Spinal cord (tissue), 10 donors: ENCODE data around the gene TKT. TPM values are rescaled to one million over a fixed set of nuclear protein-coding genes. Genes with fewer than 3 reads are reported as not detected.

Source experiments
- DNase-seq, 6 donors: peaks; one replicate each; pipeline versions ENCODE4 v3.0.0 to v3.0.0-alpha.2; 2013 to 2015; ENCODE audit warnings: low spot score in 6 of 6, low read depth in 4 of 6
- H3K27ac ChIP-seq: one replicate; pipeline ENCODE4 v1.5.1; 2013; ENCODE audit warnings: low read depth, low read length, control low read depth
- H3K27me3 ChIP-seq: one replicate; pipeline ENCODE4 v1.6.1; 2013; ENCODE audit warnings: low read length; ENCODE audit not compliant: control insufficient read depth, insufficient read depth
- H3K36me3 ChIP-seq: one replicate; pipeline ENCODE4 v1.6.1; 2013; ENCODE audit warnings: low read length; ENCODE audit not compliant: control insufficient read depth, insufficient read depth
- H3K4me1 ChIP-seq: one replicate; pipeline ENCODE4 v1.6.1; 2013; ENCODE audit warnings: low read length; ENCODE audit not compliant: control insufficient read depth, insufficient read depth
- H3K4me3 ChIP-seq: one replicate; pipeline ENCODE4 v1.5.1; 2013; ENCODE audit warnings: low read depth, low read length, control low read depth
- H3K9me3 ChIP-seq: one replicate; pipeline ENCODE4 v1.6.1; 2013; ENCODE audit warnings: low read length; ENCODE audit not compliant: control insufficient read depth, insufficient read depth
- WGBS: methylation state at CpG from one replicate; pipeline ENCODE4 v1.1.5; 2013; ENCODE audit warnings: missing lambda C conversion rate; ENCODE audit not compliant: insufficient coverage; 5-methylcytosine and 5-hydroxymethylcytosine counted together
- polyA plus RNA-seq, 2 donors: library from polyadenylated mRNA; unstranded; fragments of 120-200 nt; gene quantifications; one replicate each; pipeline ENCODE4 v1.2.1, GENCODE V29; 2013; ENCODE audit not compliant: insufficient read length in 2 of 2
- total RNA-seq, 2 donors: library from RNA; depleted of rRNA in 1 of 2; stranded (reverse); fragments of 120-200 nt in 1 of 2; fragments of >200 nt in 1 of 2; gene quantifications; one replicate each; pipeline versions ENCODE4 v1.2.3 to v1.2.4, GENCODE V29; 2013 to 2014
- donor health status: healthy.

The TKT gene
- total and polyA plus RNA-seq, 4 donors = 118 to 170 (median 148) TPM

DNA sequence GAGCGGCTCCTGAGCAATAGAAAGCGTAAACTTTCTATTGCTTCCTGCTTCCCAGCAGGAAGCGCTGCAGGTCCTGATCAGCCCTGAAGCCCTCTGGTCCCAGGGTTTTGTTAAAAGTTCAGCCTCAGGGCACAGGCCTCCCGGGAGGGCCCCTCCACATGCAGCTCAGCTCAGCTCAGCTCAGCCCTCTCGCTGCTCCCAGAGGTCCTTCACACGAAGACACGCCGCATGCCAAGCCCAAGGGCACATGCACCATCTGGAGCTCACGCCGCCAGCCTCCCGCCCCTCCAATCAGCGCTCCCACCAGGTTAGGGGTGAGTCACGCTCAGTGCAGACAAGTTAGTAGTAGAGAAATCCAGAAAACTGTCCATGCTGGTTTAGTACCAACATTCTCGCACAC lies 12.7 kb downstream of the TKT start:
- peaks cover 58% of the 10 kb centered on the region for H3K36me3 ChIP-seq
- H3K27ac ChIP-seq = no peak overlapping the region
- H3K27me3 ChIP-seq = no peaks in the 10 kb centered on the region
- H3K4me3 ChIP-seq = no peak overlapping the region
- no peaks in the 10 kb centered on the region for H3K9me3 ChIP-seq
- 32% methylated on average over 12 of the region's 14 CpGs for WGBS
- no peak for DNase-seq
- peaks cover 22% of the 10 kb centered on the region for H3K4me1 ChIP-seq

GRCh38 chr3:53242642-53243041 lies 13.2 kb downstream of the TKT start:
- no peak overlapping the region for H3K27ac ChIP-seq
- no peaks in the 10 kb centered on the region for H3K27me3 ChIP-seq
- H3K4me1 ChIP-seq = peaks cover 22% of the 10 kb centered on the region

DNA sequence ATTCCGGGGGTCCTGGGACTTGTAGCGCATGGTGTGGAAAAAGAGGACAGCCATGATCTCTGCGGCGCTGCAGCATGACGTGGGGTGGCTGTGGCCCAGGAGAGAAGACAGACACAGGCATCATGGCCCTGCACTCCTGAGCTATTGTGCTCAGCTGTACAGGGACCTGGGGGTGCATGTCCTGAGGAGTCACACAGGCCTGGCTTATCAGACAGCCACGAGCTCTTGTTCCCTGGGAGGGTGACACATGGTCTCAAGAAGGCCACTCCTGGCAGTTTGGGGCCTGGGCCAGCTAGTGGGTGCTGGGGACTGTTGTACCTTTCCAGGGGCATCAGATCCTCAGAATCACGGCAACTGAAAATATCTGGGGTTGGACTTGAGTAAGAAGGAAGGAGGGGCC lies 13.7 kb downstream of the TKT start:
- H3K9me3 ChIP-seq = no peaks in the 10 kb centered on the region
- peaks cover 66% of the 10 kb centered on the region for H3K36me3 ChIP-seq
- no peaks in the 10 kb centered on the region for H3K27me3 ChIP-seq
- no peak overlapping the region for H3K27ac ChIP-seq
- no peak overlapping the region for H3K4me3 ChIP-seq
- WGBS = 90% methylated on average over 7 of the region's 7 CpGs
- DNase-seq = no peak
- H3K4me1 ChIP-seq = peaks cover 22% of the 10 kb centered on the region

More at GRCh38 chr3:53242642-53243041, 13.2 kb downstream of the TKT start:
- no peak for DNase-seq
- Histone ChIP-seq H3K36me3 (peaks cover 63% of the 10 kb centered on the region), H3K4me3 (no peak overlapping the region), H3K9me3 (no peaks in the 10 kb centered on the region)
- WGBS = 86% methylated on average over 4 of the region's 4 CpGs

- H3K9me3 ChIP-seq = no peaks in the 10 kb centered on the region
- DNase-seq = no peak
- H3K27ac ChIP-seq = no peak overlapping the region
- WGBS = 93% methylated on average over 23 of the region's 28 CpGs
- H3K4me1 ChIP-seq = peaks cover 25% of the 10 kb centered on the region
- H3K4me3 ChIP-seq = no peak overlapping the region
- no peaks in the 10 kb centered on the region for H3K27me3 ChIP-seq
- H3K36me3 ChIP-seq = peaks cover 75% of the 10 kb centered on the region
Measured at GRCh38 chr3:53240989-53241972, 14.5 kb downstream of the TKT start.

DNA sequence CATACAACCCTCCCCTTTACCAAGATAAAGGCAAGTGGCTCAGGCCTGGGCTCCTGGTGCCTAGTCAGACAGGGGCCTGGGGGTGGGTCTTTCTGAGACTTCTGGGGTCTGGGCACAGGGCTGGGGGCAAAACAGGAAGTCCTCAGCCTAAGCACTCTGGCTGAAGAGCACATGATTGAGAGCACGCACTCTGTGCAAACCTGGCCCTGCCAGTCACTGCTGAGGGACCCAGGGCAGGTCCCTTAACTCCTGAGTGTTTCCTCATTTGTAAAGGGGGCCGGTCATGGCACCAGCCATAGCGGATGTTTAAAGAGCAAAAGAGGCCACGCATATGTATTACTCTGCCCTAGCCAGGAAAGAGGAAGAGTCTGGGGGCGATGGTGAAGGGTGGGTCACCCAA lies 16.0 kb downstream of the TKT start:
- Histone ChIP-seq H3K4me1 (peaks cover 30% of the 10 kb centered on the region), H3K27me3 (no peaks in the 10 kb centered on the region), H3K27ac (no peak overlapping the region), H3K4me3 (no peak overlapping the region), H3K9me3 (no peaks in the 10 kb centered on the region), H3K36me3 (peaks cover 88% of the 10 kb centered on the region)
- 83% methylated on average over 3 of the region's 5 CpGs for WGBS
- no peak for DNase-seq

- Histone ChIP-seq H3K36me3 (peaks cover 91% of the 10 kb centered on the region), H3K4me3 (no peak overlapping the region), H3K27me3 (no peaks in the 10 kb centered on the region), H3K27ac (no peak overlapping the region), H3K4me1 (peaks cover 23% of the 10 kb centered on the region), H3K9me3 (no peaks in the 10 kb centered on the region)
- DNase-seq = no peak
- WGBS = 96% methylated on average over 4 of the region's 4 CpGs
Measured at GRCh38 chr3:53238886-53239285, 16.9 kb downstream of the TKT start.

DNA sequence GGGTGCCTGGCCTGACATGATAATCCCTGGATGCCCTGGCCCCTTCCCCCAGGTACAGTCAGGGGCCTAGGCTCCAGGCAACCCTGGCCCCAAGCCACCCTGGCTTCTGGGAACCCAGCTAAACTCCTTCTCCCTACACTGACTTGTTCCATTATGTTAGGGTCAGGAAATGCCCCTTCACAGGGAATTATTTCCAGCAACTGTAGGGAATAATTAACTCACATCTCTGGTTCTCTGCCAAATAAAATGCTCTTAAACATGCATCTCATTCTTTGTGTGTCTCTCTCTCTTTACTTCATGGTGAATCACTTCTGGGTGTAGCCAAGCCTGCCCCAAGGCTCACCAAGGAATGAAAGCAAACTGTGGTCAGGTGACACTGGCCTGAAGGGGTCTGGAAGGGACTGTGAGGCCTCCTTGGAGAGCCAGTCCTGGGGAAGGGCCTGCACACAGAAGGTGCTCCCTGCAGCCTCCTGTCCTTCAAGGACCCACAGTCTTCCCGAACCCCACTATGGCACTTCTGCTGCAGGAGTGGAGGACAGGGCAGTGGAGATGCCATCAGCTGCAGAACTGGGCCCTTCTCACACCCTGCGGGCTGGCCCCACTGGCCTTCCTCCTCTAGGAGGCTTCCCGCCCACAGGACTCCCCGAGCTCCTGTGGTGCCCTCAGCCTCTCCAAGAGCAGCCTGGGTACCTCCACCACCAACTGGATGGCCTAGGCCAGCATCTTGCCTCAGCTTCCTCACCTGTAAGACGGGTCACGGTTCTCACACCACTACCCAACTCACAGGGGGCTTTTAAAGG lies 17.6 kb downstream of the TKT start:
- H3K9me3 ChIP-seq = no peaks in the 10 kb centered on the region
- peaks cover 16% of the 10 kb centered on the region for H3K4me1 ChIP-seq
- H3K27ac ChIP-seq = no peak overlapping the region
- H3K36me3 ChIP-seq = peaks cover 88% of the 10 kb centered on the region
- DNase-seq = peak in 2 of 6 donors; percentile 27 to 30
- 95% methylated on average over 4 of the region's 6 CpGs for WGBS
- H3K4me3 ChIP-seq = no peak overlapping the region
- H3K27me3 ChIP-seq = no peaks in the 10 kb centered on the region

DNA sequence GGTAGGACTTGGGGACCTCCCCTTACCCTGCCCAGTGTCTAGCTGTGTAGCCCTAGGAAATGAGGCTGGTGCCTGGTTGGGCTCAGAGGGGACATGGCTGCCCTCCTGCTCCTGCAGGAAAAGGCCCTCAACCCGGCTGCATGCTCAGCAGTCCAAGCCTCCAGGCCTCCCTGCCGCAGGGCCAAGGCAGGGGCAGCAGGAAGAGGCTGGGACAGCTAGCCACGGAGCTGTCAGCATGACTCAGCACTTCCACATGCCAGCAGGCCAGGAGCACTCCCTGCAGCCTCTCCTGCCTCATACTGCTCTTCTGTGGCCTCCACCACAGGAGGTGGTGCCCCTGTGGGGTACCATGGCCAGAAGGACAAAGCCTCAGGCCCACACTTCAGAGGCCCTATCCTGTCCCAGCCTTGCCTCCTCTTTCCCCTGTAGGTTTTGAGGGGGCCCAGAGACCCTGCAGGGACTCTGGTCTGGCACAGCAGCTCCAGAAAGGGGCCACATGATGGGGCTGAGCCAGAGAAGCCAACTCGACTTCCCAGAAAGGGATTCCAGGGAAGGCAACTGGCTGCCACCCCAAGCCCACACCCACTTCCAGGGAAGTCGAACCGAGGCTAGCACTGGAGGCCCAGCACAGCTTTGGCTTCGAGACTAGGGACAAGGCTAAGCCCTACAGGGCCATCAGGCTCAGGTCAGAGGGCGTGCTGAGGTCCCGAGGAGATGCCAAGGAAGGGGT lies 19.5 kb downstream of the TKT start:
- Histone ChIP-seq H3K4me3 (no peak overlapping the region), H3K36me3 (peaks cover 92% of the 10 kb centered on the region), H3K27ac (no peak overlapping the region), H3K4me1 (peaks cover 8% of the 10 kb centered on the region), H3K27me3 (no peaks in the 10 kb centered on the region), H3K9me3 (no peaks in the 10 kb centered on the region)
- 86% methylated on average over 9 of the region's 9 CpGs for WGBS
- DNase-seq = peak in 1 of 6 donors; percentile 25

DNA sequence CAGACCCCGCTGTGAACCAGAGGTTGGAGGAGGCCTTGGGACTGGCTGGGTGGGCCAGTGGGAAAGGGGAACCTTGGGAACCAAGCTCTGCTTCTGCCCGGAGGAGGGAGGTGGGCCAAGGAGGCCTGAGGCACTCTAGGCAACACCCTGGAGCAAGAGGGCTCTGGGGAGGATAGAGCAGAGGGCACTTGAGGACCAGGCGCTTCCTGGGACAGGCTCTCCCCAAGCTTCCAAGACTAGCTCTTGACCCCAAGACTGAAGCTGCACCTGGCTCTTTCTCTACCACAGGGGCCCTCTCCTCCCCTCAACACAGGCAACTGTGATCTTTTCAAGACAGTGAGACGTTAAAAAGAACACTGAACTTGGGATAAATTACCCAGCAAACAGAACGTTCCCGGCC lies 20.3 kb downstream of the TKT start:
- 89% methylated on average over 3 of the region's 6 CpGs for WGBS
- H3K36me3 ChIP-seq = peaks cover 92% of the 10 kb centered on the region

More for the DNA sequence above, 20.3 kb downstream of the TKT start:
- no peaks in the 10 kb centered on the region for H3K9me3 ChIP-seq
- no peak overlapping the region for H3K4me3 ChIP-seq
- H3K27me3 ChIP-seq = no peaks in the 10 kb centered on the region
- no peak overlapping the region for H3K27ac ChIP-seq
- no peak for DNase-seq
- H3K4me1 ChIP-seq = peaks cover 8% of the 10 kb centered on the region
